GM23338 (cell line): ENCODE results near the gene FBP1. TPM values are rescaled to one million over a fixed set of nuclear protein-coding genes. Genes with fewer than 3 reads are reported as not detected.

Experiments used
- ATAC-seq: fragments of 200-7000 bp; cut with Tn5 transposase; 3 replicates; pipeline ENCODE4 v1.9.1; 2020
- DNase-seq: peaks from one replicate; pipeline ENCODE4 v3.0.0-alpha.2; 2015; ENCODE audit warnings: low spot score
- H2AFZ ChIP-seq: fragments of 200-600 bp; sonication (generic); 2 replicates; pipeline ENCODE4 v1.8.0; 2016; ENCODE audit warnings: antibody characterized with exemption, mild to moderate bottlenecking, moderate library complexity
- H3F3A ChIP-seq: fragments of 200-600 bp; sonication (generic); replicated peaks from 2 replicates; pipeline ENCODE4 v1.8.0; 2017; ENCODE audit warnings: antibody characterized with exemption, mixed run types, low read depth
- H3K27ac ChIP-seq: fragments of 200-600 bp; sonication (generic); 2 replicates; pipeline ENCODE4 v1.6.1; 2016; ENCODE audit warnings: low read depth
- H3K27me3 ChIP-seq: fragments of 200-600 bp; sonication (generic); 2 replicates; pipeline ENCODE4 v1.8.0; 2016; ENCODE audit warnings: mild to moderate bottlenecking, mixed run types, moderate library complexity; ENCODE audit not compliant: insufficient read depth
- H3K36me3 ChIP-seq: fragments of 200-600 bp; sonication (generic); 2 replicates; pipeline ENCODE4 v1.8.0; 2016; ENCODE audit warnings: mild to moderate bottlenecking; ENCODE audit not compliant: insufficient read depth
- H3K4me1 ChIP-seq: fragments of 200-600 bp; sonication (generic); 2 replicates; pipeline ENCODE4 v1.8.0; 2016; ENCODE audit warnings: mild to moderate bottlenecking, moderate library complexity; ENCODE audit not compliant: insufficient read depth
- H3K4me2 ChIP-seq: fragments of 200-600 bp; sonication (generic); 2 replicates; pipeline ENCODE4 v1.7.1; 2017; ENCODE audit warnings: mixed run types
- H3K4me3 ChIP-seq: fragments of 200-600 bp; sonication (generic); 2 replicates; pipeline ENCODE4 v1.6.1; 2016; ENCODE audit warnings: mixed run types
- H3K79me2 ChIP-seq: fragments of 200-600 bp; sonication (generic); replicated peaks from 2 replicates; pipeline ENCODE4 v1.8.0; 2017; ENCODE audit warnings: mild to moderate bottlenecking; ENCODE audit not compliant: insufficient read depth
- H3K9me2 ChIP-seq: fragments of 200-600 bp; sonication (generic); 2 replicates; pipeline ENCODE4 v1.8.0; 2017; ENCODE audit not compliant: insufficient read depth
- H4K20me1 ChIP-seq: fragments of 200-600 bp; sonication (generic); replicated peaks from 2 replicates; pipeline ENCODE4 v1.8.0; 2017; ENCODE audit warnings: mild to moderate bottlenecking; ENCODE audit not compliant: insufficient read depth
- H3K27ac Mint-ChIP-seq: 2 replicates; pipeline ENCODE4 v1.8.0; 2020; ENCODE audit warnings: inconsistent platforms, mild to moderate bottlenecking, moderate library complexity, mixed read lengths
- H3K27me3 Mint-ChIP-seq: 3 replicates; pipeline ENCODE4 v1.8.0; 2022; ENCODE audit warnings: low read depth, mild to moderate bottlenecking, moderate library complexity, mixed read lengths, inconsistent platforms; ENCODE audit not compliant: insufficient read depth, poor library complexity
- H3K36me3 Mint-ChIP-seq: 3 replicates; pipeline ENCODE4 v1.8.0; 2021; ENCODE audit warnings: low read depth, mild to moderate bottlenecking, inconsistent platforms, moderate library complexity, mixed read lengths
- H3K4me1 Mint-ChIP-seq: 3 replicates; pipeline ENCODE4 v1.8.0; 2020; ENCODE audit warnings: mild to moderate bottlenecking, inconsistent platforms, mixed read lengths
- H3K4me3 Mint-ChIP-seq: 3 replicates; pipeline ENCODE4 v1.8.0; 2021; ENCODE audit warnings: moderate library complexity, mild to moderate bottlenecking, inconsistent platforms, mixed read lengths
- H3K9me3 Mint-ChIP-seq: 3 replicates; pipeline ENCODE4 v1.8.0; 2020; ENCODE audit warnings: moderate library complexity, mild to moderate bottlenecking, inconsistent platforms, mixed read lengths
- CREB1 ChIP-seq: fragments of 250-450 bp; sonication (Bioruptor Pico); IDR thresholded peaks from 2 replicates; pipeline ENCODE4 v1.5.0; 2020; ENCODE audit warnings: low read depth, mild to moderate bottlenecking, moderate library complexity
- EZH2 ChIP-seq: fragments of 200-600 bp; sonication (generic); IDR thresholded peaks from one replicate; pipeline ENCODE4 v1.8.0; 2017; ENCODE audit warnings: antibody characterized with exemption, mild to moderate bottlenecking, low read depth; ENCODE audit not compliant: unreplicated experiment
- EZH2phosphoT487 ChIP-seq: fragments of 200-600 bp; sonication (generic); IDR thresholded peaks from one replicate; pipeline ENCODE4 v1.8.1; 2018; ENCODE audit warnings: antibody characterized with exemption; ENCODE audit not compliant: unreplicated experiment
- JUNB ChIP-seq: IDR thresholded peaks from one replicate; pipeline ENCODE4 v1.6.1; 2016; ENCODE audit warnings: antibody characterized with exemption; ENCODE audit not compliant: unreplicated experiment
- POLR2AphosphoS5 ChIP-seq: IDR thresholded peaks from 2 replicates; pipeline ENCODE4 v1.6.1; 2016; ENCODE audit warnings: antibody characterized with exemption, low read depth
- STAT1 ChIP-seq: IDR thresholded peaks from one replicate; pipeline ENCODE4 v1.6.1; 2016; ENCODE audit warnings: antibody characterized with exemption; ENCODE audit not compliant: unreplicated experiment
- ZNF114 ChIP-seq: fragments of 250-450 bp; sonication (Bioruptor Pico); IDR thresholded peaks from 2 replicates; pipeline ENCODE4 v1.5.0; 2020; ENCODE audit warnings: mild to moderate bottlenecking, moderate library complexity
- ZNF331 ChIP-seq: fragments of 250-450 bp; sonication (Bioruptor Pico); IDR thresholded peaks from 2 replicates; pipeline ENCODE4 v1.5.0; 2020; ENCODE audit warnings: low read depth, mild to moderate bottlenecking, moderate library complexity
- polyA plus RNA-seq: library from polyadenylated mRNA; unstranded; fragments of >200 nt; fragmentation: Nextera tagmentation; extraction: Ambion mirVana; gene quantifications from 2 replicates; pipeline ENCODE4 v1.2.1, GENCODE V29; 2016
- total RNA-seq: library from RNA; depleted of rRNA; stranded (reverse); fragments of >200 nt; shearing (Covaris generic); gene quantifications from 2 replicates; pipeline ENCODE4 v1.2.3, GENCODE V29; 2014
- TF ChIP-seq, protein P1 (sequence below), 2 experiments: fragments of 200-600 bp in 1 of 2; sonication (generic) in 1 of 2; conservative IDR thresholded peaks; 2 replicates each; pipeline versions ENCODE4 v1.5.1 to v1.6.1; 2016 to 2017; ENCODE audit warnings: antibody characterized with exemption in 2 of 2, low read depth in 2 of 2, mild to moderate bottlenecking in 2 of 2, moderate library complexity in 1 of 2
- TF ChIP-seq, protein P2 (sequence below): IDR thresholded peaks from one replicate; pipeline ENCODE4 v1.6.1; 2018; ENCODE audit warnings: antibody characterized with exemption; ENCODE audit not compliant: unreplicated experiment
- TF ChIP-seq, protein P3 (sequence below): IDR thresholded peaks from 2 replicates; pipeline ENCODE4 v1.6.1; 2016; ENCODE audit warnings: antibody characterized with exemption
- TF ChIP-seq, protein P4 (sequence below): fragments of 250-450 bp; sonication (Bioruptor Pico); IDR thresholded peaks from 2 replicates; pipeline ENCODE4 v1.5.0; 2020; ENCODE audit warnings: mild to moderate bottlenecking, moderate library complexity

Gene FBP1
- total and polyA plus RNA-seq, 2 experiments from 2014 or later, result 3.0 to 3.3 TPM

DNA sequence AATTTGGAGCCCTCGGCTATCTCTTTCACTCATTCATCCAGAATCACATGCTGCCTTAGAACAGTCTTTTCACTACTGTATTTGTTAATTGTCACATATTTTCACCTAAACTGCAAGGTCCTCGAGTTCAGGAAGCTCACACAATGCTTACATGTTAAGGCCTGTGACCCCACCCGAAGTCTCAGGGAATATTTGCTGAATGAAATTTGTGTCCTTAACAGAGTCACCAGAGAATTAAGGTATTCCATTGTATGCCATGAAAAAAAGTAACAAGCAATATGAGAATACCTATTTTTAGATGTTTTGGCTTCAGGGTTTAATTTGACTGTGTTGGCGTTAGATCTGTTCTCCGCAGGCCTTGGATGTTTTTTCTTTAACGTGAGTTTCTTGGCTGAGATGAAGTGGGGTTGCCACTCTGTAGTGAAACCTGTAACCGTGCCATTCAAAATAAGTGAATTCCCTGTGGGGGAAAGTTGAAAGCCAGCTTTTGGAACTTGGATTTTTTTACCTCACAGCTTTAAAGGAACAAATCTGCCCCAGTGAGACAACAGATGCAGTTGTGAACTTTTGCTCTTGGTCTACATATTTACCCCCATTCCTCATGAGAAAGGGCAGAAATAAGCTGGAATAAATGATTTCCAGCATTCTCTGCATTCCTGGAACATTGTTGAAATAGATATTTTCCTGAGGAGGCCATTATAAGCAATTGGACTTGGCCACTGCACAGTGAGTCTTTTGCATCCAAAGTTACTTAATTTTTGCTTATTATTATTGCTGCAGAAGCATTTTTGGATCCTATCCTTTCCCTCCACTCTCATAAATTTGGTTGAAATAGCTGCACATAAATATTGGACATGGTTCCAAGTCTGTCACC is 35.9 kb upstream of the FBP1 start:
- no peaks in the 10 kb centered on the region for H3K27me3 ChIP-seq
- Mint-ChIP-seq H3K27ac (no peak overlapping the region), H3K4me1 (peaks cover 10% of the 10 kb centered on the region; the same call in 2 of the 3 replicates), H3K27me3 (peaks cover 6% of the 10 kb centered on the region), H3K36me3 (no peaks in the 10 kb centered on the region), H3K4me3 (no peak overlapping the region), H3K9me3 (no peaks in the 10 kb centered on the region; the same call in 2 of the 3 replicates)
- H3K36me3 ChIP-seq, result no peaks in the 10 kb centered on the region
- H3K27ac ChIP-seq, result no peak overlapping the region
- ATAC-seq, result no peak
- H3K79me2 ChIP-seq, result no peaks in the 10 kb centered on the region
- DNase-seq, result no peak
- no peaks in the 10 kb centered on the region for H3K4me1 ChIP-seq
- H3K4me3 ChIP-seq, result no peak overlapping the region
- no peak overlapping the region for H3K4me2 ChIP-seq
- H3K9me2 ChIP-seq, result no peaks in the 10 kb centered on the region
- no peaks in the 10 kb centered on the region for H3F3A ChIP-seq
- no peaks in the 10 kb centered on the region for H4K20me1 ChIP-seq
- H2AFZ ChIP-seq, result no peak overlapping the region
- TF ChIP-seq, protein P1, sequence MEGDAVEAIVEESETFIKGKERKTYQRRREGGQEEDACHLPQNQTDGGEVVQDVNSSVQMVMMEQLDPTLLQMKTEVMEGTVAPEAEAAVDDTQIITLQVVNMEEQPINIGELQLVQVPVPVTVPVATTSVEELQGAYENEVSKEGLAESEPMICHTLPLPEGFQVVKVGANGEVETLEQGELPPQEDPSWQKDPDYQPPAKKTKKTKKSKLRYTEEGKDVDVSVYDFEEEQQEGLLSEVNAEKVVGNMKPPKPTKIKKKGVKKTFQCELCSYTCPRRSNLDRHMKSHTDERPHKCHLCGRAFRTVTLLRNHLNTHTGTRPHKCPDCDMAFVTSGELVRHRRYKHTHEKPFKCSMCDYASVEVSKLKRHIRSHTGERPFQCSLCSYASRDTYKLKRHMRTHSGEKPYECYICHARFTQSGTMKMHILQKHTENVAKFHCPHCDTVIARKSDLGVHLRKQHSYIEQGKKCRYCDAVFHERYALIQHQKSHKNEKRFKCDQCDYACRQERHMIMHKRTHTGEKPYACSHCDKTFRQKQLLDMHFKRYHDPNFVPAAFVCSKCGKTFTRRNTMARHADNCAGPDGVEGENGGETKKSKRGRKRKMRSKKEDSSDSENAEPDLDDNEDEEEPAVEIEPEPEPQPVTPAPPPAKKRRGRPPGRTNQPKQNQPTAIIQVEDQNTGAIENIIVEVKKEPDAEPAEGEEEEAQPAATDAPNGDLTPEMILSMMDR (conservative IDR thresholded peaks at IDR 0.05; ENCODE audit: low read depth in 2 of 2), result no peak
- no peak for TF ChIP-seq ZNF114 (CRISPR knock-in tag)
- no peak for TF ChIP-seq JUNB
- TF ChIP-seq EZH2phosphoT487, result no peak
- TF ChIP-seq CREB1 (CRISPR knock-in tag), result no peak
- TF ChIP-seq, protein P2, sequence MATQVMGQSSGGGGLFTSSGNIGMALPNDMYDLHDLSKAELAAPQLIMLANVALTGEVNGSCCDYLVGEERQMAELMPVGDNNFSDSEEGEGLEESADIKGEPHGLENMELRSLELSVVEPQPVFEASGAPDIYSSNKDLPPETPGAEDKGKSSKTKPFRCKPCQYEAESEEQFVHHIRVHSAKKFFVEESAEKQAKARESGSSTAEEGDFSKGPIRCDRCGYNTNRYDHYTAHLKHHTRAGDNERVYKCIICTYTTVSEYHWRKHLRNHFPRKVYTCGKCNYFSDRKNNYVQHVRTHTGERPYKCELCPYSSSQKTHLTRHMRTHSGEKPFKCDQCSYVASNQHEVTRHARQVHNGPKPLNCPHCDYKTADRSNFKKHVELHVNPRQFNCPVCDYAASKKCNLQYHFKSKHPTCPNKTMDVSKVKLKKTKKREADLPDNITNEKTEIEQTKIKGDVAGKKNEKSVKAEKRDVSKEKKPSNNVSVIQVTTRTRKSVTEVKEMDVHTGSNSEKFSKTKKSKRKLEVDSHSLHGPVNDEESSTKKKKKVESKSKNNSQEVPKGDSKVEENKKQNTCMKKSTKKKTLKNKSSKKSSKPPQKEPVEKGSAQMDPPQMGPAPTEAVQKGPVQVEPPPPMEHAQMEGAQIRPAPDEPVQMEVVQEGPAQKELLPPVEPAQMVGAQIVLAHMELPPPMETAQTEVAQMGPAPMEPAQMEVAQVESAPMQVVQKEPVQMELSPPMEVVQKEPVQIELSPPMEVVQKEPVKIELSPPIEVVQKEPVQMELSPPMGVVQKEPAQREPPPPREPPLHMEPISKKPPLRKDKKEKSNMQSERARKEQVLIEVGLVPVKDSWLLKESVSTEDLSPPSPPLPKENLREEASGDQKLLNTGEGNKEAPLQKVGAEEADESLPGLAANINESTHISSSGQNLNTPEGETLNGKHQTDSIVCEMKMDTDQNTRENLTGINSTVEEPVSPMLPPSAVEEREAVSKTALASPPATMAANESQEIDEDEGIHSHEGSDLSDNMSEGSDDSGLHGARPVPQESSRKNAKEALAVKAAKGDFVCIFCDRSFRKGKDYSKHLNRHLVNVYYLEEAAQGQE, result no peak
- no peak for TF ChIP-seq POLR2AphosphoS5
- no peak for TF ChIP-seq ZNF331 (CRISPR knock-in tag)
- TF ChIP-seq EZH2, result no peak
- TF ChIP-seq, protein P3, sequence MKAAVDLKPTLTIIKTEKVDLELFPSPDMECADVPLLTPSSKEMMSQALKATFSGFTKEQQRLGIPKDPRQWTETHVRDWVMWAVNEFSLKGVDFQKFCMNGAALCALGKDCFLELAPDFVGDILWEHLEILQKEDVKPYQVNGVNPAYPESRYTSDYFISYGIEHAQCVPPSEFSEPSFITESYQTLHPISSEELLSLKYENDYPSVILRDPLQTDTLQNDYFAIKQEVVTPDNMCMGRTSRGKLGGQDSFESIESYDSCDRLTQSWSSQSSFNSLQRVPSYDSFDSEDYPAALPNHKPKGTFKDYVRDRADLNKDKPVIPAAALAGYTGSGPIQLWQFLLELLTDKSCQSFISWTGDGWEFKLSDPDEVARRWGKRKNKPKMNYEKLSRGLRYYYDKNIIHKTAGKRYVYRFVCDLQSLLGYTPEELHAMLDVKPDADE, result no peak
- no peak for TF ChIP-seq STAT1
- TF ChIP-seq, protein P4, sequence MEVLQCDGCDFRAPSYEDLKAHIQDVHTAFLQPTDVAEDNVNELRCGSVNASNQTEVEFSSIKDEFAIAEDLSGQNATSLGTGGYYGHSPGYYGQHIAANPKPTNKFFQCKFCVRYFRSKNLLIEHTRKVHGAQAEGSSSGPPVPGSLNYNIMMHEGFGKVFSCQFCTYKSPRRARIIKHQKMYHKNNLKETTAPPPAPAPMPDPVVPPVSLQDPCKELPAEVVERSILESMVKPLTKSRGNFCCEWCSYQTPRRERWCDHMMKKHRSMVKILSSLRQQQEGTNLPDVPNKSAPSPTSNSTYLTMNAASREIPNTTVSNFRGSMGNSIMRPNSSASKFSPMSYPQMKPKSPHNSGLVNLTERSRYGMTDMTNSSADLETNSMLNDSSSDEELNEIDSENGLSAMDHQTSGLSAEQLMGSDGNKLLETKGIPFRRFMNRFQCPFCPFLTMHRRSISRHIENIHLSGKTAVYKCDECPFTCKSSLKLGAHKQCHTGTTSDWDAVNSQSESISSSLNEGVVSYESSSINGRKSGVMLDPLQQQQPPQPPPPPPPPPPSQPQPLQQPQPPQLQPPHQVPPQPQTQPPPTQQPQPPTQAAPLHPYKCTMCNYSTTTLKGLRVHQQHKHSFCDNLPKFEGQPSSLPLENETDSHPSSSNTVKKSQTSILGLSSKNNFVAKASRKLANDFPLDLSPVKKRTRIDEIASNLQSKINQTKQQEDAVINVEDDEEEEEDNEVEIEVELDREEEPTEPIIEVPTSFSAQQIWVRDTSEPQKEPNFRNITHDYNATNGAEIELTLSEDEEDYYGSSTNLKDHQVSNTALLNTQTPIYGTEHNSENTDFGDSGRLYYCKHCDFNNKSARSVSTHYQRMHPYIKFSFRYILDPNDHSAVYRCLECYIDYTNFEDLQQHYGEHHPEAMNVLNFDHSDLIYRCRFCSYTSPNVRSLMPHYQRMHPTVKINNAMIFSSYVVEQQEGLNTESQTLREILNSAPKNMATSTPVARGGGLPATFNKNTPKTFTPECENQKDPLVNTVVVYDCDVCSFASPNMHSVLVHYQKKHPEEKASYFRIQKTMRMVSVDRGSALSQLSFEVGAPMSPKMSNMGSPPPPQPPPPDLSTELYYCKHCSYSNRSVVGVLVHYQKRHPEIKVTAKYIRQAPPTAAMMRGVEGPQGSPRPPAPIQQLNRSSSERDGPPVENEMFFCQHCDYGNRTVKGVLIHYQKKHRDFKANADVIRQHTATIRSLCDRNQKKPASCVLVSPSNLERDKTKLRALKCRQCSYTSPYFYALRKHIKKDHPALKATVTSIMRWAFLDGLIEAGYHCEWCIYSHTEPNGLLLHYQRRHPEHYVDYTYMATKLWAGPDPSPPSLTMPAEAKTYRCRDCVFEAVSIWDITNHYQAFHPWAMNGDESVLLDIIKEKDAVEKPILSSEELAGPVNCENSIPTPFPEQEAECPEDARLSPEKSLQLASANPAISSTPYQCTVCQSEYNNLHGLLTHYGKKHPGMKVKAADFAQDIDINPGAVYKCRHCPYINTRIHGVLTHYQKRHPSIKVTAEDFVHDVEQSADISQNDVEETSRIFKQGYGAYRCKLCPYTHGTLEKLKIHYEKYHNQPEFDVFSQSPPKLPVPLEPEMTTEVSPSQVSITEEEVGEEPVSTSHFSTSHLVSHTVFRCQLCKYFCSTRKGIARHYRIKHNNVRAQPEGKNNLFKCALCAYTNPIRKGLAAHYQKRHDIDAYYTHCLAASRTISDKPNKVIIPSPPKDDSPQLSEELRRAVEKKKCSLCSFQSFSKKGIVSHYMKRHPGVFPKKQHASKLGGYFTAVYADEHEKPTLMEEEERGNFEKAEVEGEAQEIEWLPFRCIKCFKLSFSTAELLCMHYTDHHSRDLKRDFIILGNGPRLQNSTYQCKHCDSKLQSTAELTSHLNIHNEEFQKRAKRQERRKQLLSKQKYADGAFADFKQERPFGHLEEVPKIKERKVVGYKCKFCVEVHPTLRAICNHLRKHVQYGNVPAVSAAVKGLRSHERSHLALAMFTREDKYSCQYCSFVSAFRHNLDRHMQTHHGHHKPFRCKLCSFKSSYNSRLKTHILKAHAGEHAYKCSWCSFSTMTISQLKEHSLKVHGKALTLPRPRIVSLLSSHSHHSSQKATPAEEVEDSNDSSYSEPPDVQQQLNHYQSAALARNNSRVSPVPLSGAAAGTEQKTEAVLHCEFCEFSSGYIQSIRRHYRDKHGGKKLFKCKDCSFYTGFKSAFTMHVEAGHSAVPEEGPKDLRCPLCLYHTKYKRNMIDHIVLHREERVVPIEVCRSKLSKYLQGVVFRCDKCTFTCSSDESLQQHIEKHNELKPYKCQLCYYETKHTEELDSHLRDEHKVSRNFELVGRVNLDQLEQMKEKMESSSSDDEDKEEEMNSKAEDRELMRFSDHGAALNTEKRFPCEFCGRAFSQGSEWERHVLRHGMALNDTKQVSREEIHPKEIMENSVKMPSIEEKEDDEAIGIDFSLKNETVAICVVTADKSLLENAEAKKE (CRISPR knock-in tag), result no peak
